Fibroblast of lung (primary cell): ENCODE data around the gene EPS8L3.

Source experiments
- CTCF ChIP-seq, 2 donors: IDR thresholded peaks in 1 of 2; conservative IDR thresholded peaks in 1 of 2; 1 replicate in 1 of 2; 2 replicates in 1 of 2; pipeline ENCODE4 v1.5.1; 2011 to 2012; ENCODE audit warnings: low read length in 2 of 2, control low read depth in 1 of 2, inconsistent platforms in 1 of 2, low read depth in 1 of 2, mild to moderate bottlenecking in 1 of 2
- EZH2 ChIP-seq: IDR thresholded peaks from 2 replicates; pipeline ENCODE4 v1.5.1; 2012; ENCODE audit warnings: low read length, control low read depth, mild to moderate bottlenecking; ENCODE audit errors: missing control alignments

- no peak for TF ChIP-seq CTCF (conservative IDR thresholded peaks at IDR 0.05 in 1 of 2, IDR thresholded peaks at IDR 0.05 in 1 of 2; ENCODE audit: low read depth in 1 of 2, low read length in 2 of 2)
- TF ChIP-seq EZH2 = no peak
Measured at GRCh38 chr1:109787211-109787844, 23.6 kb upstream of the EPS8L3 start.
